NCI-H1930 (cell line): ENCODE data around the gene MBLAC2.

ENCODE experiments used
- DNase-seq, 2 experiments: peaks; one replicate each; lab custom pipeline; 2025; lab: John Stamatoyannopoulos, UW

The MBLAC2 gene

DNA sequence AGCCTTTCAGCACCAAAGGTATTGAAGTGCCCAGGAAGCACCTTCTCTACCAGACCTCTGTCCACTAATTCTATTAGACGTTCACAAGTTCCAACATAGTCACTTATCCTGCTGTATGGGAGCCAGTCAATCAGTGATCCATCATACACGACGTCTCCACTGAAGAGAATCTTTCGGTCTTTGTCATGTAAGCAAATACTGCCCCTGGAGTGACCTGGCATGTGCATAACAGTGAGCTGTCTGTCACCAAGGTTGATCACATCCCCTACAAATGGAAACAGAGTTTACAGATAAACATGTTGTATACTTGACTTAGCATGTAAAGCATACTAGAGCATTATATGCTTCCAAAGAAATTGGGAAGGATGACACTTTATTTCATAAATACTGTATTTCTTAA is 13.3 kb downstream of the MBLAC2 start:
- no peak for DNase-seq

DNA sequence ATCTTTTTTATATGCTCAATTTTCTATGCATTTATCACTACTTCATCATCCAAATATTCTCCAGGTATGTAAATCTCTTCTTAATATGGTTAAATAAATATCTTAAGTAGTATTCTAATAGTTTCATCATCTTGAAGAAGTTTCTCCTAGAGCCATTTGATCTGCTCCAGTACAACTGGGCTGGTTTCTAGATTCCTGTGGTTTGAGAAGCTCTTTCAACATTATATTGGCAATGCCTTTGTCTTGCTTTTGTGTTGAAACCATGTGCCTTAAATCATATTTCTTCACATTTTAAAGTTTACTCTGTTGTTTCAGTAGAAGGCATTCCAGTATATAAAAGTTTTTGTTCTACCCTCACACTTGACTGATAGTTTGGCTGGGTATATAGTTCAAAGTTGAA is 27.6 kb downstream of the MBLAC2 start:
- no peak for DNase-seq

- DNase-seq: no peak
Observed at GRCh38 chr5:90440644-90441043, 33.9 kb downstream of the MBLAC2 start.

DNA sequence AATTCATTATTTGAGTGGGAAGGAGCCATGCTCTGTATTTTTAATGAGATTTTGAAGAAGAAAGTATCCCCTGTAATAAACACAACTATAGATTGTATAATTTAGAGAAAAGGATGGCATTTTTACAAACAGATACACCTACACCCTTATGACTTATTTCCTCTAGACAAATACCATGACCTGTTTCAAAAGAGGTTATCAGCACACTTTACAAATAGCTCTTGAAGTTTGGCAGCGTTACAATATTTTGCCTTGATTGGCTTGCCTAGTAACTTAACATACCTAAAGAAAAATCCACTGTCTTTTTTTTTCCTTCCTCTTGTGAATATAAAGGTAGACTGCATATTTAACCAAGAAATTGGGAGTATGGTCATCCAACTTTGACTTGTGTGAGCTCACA is 36.5 kb downstream of the MBLAC2 start:
- no peak for DNase-seq

- no peak for DNase-seq
Observed at GRCh38 chr5:90437663-90438062, 36.9 kb downstream of the MBLAC2 start.

DNA sequence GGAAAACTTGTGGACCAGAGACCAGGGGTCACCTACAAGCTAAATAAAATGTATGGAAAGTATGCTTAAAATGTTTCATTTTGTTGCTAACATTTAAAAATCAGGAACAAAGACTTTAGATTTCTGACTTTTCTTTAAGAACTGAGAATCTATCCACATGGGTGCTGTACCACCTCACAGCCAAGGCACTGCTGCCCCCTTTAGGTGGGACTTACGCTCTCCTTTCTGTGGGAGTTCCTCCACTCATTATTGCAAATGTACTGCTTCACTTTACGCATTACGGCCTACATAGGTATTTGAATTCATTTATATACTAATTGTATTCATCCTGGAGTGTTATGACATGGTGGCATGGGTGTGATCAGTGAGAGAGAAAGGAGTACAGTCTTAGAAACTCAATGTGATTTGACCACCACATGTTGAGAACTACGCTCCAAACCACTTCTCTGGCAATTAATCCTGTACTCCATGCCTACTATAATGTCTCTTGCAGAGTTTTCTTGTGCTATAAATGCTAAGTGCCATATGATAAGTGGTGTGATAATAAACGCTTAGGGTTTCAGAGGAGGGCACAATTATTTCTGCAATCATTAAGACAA is 40.4 kb downstream of the MBLAC2 start:
- no peak for DNase-seq

- DNase-seq: no peak
Observed at GRCh38 chr5:90424245-90424644, 50.3 kb downstream of the MBLAC2 start.

DNA sequence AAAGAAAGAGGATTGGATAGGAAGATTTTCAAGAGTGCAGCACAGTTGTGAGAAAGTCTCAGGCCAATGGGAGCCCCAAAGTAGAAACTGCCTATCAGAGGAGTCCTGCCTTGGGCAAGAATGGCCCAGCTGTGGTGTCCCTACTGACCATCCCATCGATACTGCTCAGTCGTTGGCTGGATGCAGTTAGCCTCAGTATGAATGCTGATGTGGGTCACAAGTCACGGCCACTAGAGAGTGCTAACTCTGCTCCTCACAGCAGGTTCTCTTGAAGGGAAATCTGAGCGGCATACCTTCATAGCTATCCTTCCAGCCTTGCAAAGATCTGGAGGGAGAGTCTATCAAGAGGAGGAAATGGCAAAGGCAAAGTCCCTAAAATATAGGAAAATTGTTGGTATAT is 53.4 kb downstream of the MBLAC2 start:
- DNase-seq: no peak

DNA sequence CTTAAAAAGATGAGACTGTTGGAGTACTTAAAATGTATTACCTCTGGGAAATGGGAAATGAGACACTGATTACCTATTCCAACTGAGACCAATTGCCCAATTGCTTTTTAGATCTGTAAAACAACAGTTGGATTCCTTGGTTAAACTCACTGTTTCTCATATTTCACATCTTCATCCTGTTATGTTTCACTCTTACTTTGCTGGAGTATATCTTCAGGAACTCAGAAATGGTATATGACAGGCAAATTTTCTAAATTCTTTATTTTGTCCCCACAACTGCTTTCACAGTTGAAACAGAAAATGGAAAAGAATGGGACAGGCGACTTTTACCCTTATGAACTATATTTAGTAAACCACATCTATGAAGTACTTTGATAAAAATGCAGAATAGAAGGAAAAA is 56.4 kb downstream of the MBLAC2 start:
- no peak for DNase-seq

GRCh38 chr5:90410178-90410762 is 64.3 kb downstream of the MBLAC2 start:
- no peak for DNase-seq

DNA sequence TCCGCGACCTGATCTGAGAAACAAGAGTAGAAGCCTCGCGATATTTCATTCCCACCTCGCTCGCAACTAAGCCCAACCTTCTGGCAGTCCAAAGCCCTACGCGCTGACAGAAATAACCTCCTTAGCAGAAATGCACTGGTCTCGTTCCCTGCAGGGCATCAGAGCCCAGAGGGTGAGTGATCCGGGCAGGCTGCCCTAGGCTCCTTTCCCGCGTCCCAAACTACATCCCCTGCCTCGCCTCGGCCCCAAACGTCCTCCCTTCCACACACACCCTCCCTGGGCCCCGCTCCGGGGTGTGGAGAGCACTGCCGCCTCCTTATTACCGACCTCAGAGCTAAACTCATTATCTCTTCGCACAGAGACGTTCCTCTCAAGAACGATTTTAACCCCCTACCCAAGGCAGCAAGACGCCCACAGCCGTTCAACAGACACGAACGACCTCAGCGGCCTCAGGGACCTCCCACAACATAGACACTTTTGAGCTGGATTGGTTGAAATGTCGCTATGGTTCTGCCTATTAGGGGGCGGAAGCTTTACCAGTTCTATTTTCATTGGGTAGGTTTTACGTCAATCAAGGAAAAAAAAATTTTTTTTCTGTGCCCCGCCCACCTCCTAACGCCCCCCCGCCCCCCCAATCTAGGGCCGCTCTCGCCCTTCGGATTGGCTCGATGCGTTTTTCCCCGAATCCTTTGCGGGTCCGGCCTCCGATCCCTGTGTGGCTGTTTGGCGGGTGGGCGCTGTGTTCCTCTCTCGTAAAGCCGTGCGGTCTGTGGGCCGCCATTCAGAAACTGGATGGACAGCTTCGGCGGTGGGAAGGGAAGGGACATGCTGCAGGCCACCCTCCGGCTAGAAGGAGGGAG is 65.0 kb downstream of the MBLAC2 start, which contains the start of gene CETN3:
CETN3 (minus strand) TSS at position 439 of the 860 bp plus-strand sequence; CDS start at position 344, 95 bp downstream.
- DNase-seq: peak; percentile 78 to 90

DNA sequence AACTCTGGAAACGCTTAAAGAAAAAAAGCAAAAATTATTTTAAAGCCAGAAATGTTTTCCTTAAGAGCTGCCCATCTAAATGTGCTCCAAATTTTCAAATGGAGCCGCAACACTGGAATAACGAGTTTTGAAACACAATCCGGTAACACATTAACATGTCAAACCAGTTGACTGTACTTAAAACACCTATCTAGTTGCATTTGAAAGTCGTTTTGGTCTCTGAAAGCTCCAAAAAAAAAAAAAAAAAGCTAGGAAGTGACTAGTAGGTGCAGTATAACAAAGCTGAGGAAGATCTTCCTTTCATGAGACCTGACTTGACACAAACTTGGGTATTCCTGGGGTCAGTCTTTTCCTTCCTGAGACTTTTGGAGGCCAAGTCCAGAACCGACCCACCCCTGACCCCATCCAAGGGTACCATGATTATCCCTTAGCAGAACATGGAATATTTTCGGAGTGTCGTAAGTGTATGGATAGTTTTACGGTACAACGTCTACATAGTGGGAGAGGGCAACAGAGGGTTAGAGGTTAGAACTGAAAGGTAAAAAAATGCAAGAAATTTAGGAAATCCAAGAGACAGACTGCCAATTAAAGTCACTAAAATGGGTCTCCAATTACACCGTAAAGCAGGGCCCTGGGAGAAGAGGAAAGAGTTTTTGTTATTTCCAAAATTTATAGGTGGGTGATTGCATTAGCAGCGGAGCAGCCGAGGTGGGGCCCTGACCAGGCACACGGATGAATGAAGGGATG is 65.8 kb downstream of the MBLAC2 start:
- no peak for DNase-seq
